CD4-positive, alpha-beta T cell (primary cell): Measurements from ENCODE around the gene SEC22C. TPM values are rescaled to one million over a fixed set of nuclear protein-coding genes. Genes with fewer than 3 reads are reported as not detected.

Experiments
- ATAC-seq: fragments of 200-7000 bp; cut with Tn5 transposase; one replicate; pipeline ENCODE4 v1.10.0; 2022; ENCODE audit warnings: mild to moderate bottlenecking; ENCODE audit not compliant: poor library complexity
- CTCF ChIA-PET: fragments of 350-600 bp; sonication (Branson Sonifier 250); formaldehyde crosslinking; loops from one replicate; lab custom pipeline; 2021; ENCODE audit warnings: antibody characterized with exemption, inconsistent platforms; lab: Charles Lee
- POLR2A ChIA-PET: fragments of 350-600 bp; sonication (Branson Sonifier 250); formaldehyde crosslinking; loops from one replicate; lab custom pipeline; 2021; ENCODE audit warnings: antibody characterized with exemption, inconsistent platforms; lab: Charles Lee
- DNase-seq, 14 experiments: peaks; one replicate each; pipeline ENCODE4 v3.0.0-alpha.2; 2013 to 2020; ENCODE audit warnings: mixed read lengths in 2 of 14
- H3K27ac ChIP-seq, 2 donors: one replicate each; pipeline versions ENCODE4 v1.5.1 to v1.7.0; 2013; ENCODE audit warnings: low read length in 2 of 2, low read depth in 1 of 2, mild to moderate bottlenecking in 1 of 2
- H3K27me3 ChIP-seq, 2 experiments: 1 replicate in 1 of 2; 2 replicates in 1 of 2; pipeline versions ENCODE4 v1.6.1 to v1.7.0; 2013; ENCODE audit warnings: low read length in 2 of 2, control low read depth in 1 of 2, mild to moderate bottlenecking in 1 of 2, moderate library complexity in 1 of 2; ENCODE audit not compliant: insufficient read depth in 2 of 2, control insufficient read depth in 1 of 2
- H3K36me3 ChIP-seq: one replicate; pipeline ENCODE4 v1.6.1; 2013; ENCODE audit warnings: low read length, control low read depth; ENCODE audit not compliant: insufficient read depth
- H3K4me1 ChIP-seq: one replicate; pipeline ENCODE4 v1.6.1; 2013; ENCODE audit warnings: low read length, control low read depth; ENCODE audit not compliant: insufficient read depth
- H3K4me3 ChIP-seq: one replicate; pipeline ENCODE4 v1.5.1; 2013; ENCODE audit warnings: mild to moderate bottlenecking, low read length, moderate library complexity
- H3K9me3 ChIP-seq, 2 experiments: 1 replicate in 1 of 2; 2 replicates in 1 of 2; pipeline versions ENCODE4 v1.6.1 to v1.7.0; 2013; ENCODE audit warnings: low read length in 2 of 2, mild to moderate bottlenecking in 2 of 2, control low read depth in 1 of 2, moderate library complexity in 1 of 2; ENCODE audit not compliant: control insufficient read depth in 1 of 2, insufficient read depth in 1 of 2
- H3K27ac Mint-ChIP-seq: one replicate; pipeline ENCODE4 v1.8.0; 2020; ENCODE audit warnings: mixed read lengths
- H3K27me3 Mint-ChIP-seq: one replicate; pipeline ENCODE4 v1.8.0; 2021; ENCODE audit warnings: mixed read lengths
- H3K36me3 Mint-ChIP-seq: one replicate; pipeline ENCODE4 v1.8.0; 2021; ENCODE audit warnings: low read depth, mixed read lengths
- H3K4me1 Mint-ChIP-seq: one replicate; pipeline ENCODE4 v1.8.0; 2021; ENCODE audit warnings: low read depth, mixed read lengths
- H3K4me3 Mint-ChIP-seq: one replicate; pipeline ENCODE4 v1.8.0; 2020; ENCODE audit warnings: mild to moderate bottlenecking, mixed read lengths
- H3K9me3 Mint-ChIP-seq: one replicate; pipeline ENCODE4 v1.8.0; 2020; ENCODE audit warnings: mixed read lengths
- CTCF ChIP-seq: fragments of 200-600 bp; IDR thresholded peaks from one replicate; pipeline ENCODE4 v1.8.0; 2022; ENCODE audit warnings: antibody characterized with exemption, mild to moderate bottlenecking
- intact Hi-C, 2 experiments: fragments of 100-400 bp; cut with DNase I in 1 of 2; cut with micrococcal nuclease in 1 of 2; formaldehyde crosslinking; loops; one replicate each; pipeline versions ENCODE4 v1.15.1 to v1.9.0; 2023 to 2025; cut with DNase I, micrococcal nuclease
- total RNA-seq, 174 experiments: library from RNA in 2 of 174; stranded (reverse) in 2 of 174; gene quantifications; one replicate each; pipeline ENCODE4 v1.2.3 and lab custom pipeline; 2021 to 2026

The SEC22C gene
- total RNA-seq, 2 experiments from 2014 or later, result 73.6 to 75.4 TPM

GRCh38 chr3:42504334-42505127 lies 77.2 kb downstream of the SEC22C start:
- CTCF ChIA-PET, result no interaction called here
- DNase-seq (peak in 2 of 14 experiments; percentile 11 to 27), ATAC-seq (no peak)
- peak overlapping the region in 1 of 2 donors; percentile 21 for H3K27ac ChIP-seq
- H3K9me3 ChIP-seq, result no peaks in the 10 kb centered on the region
- peaks cover 5% of the 10 kb centered on the region for H3K36me3 Mint-ChIP-seq
- H3K27me3 Mint-ChIP-seq, result peaks cover 14% of the 10 kb centered on the region
- H3K27ac Mint-ChIP-seq, result peak overlapping the region; percentile 87
- peaks cover under 1 to 6% of the 10 kb centered on the region in 2 experiments for H3K27me3 ChIP-seq
- no peak for TF ChIP-seq CTCF
- H3K4me3 ChIP-seq, result no peak overlapping the region
- intact Hi-C loops, result loop anchor here in 1 of 2 experiments (5.0 to 10.0 kb wide), 3 partner anchors 248 to 1120 kb away; partner anchors contain the start of gene ANO10
- peak overlapping the region; percentile 89 for H3K4me3 Mint-ChIP-seq
- POLR2A ChIA-PET, result interaction anchor here (1.0 kb wide), 1 partner anchor 30 kb away, joined by 3 read pairs; no protein-coding TSS in a partner anchor
- H3K4me1 Mint-ChIP-seq, result peaks cover 72% of the 10 kb centered on the region
- H3K9me3 Mint-ChIP-seq, result no peaks in the 10 kb centered on the region
- no peaks in the 10 kb centered on the region for H3K36me3 ChIP-seq
- H3K4me1 ChIP-seq, result peaks cover 73% of the 10 kb centered on the region

DNA sequence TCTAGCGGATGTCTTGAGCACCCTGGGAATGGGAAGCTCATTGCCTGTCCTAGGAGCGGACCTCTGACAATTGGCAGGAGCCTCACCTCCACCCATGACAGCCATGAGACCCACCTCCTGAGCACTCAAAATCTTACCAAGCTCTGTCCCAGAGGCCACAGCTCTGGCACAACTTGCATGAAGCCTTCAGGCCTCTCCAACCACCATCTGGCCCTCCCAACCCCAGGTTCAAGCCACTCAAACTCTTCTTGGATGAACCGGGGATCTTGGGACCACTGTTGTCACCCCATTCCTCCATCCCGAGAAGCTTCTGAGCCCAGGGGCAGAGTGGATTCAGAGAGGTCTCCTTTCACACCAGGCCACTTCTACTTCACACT lies 77.8 kb downstream of the SEC22C start:
- H3K9me3 ChIP-seq, result no peaks in the 10 kb centered on the region
- ATAC-seq, result no peak
- no peak for TF ChIP-seq CTCF
- Mint-ChIP-seq H3K4me3 (peak overlapping the region; percentile 89), H3K9me3 (no peaks in the 10 kb centered on the region), H3K27ac (peak overlapping the region; percentile 87), H3K27me3 (peaks cover 14% of the 10 kb centered on the region), H3K4me1 (peaks cover 68% of the 10 kb centered on the region), H3K36me3 (peaks cover 5% of the 10 kb centered on the region)
- H3K27ac ChIP-seq, result no peak overlapping the region
- H3K27me3 ChIP-seq, result peaks cover 7 to 10% of the 10 kb centered on the region in 2 experiments
- no peak overlapping the region for H3K4me3 ChIP-seq
- ChIA-PET POLR2A (interaction anchor here (1.0 kb wide), 1 partner anchor 31 kb away, joined by 3 read pairs; no protein-coding TSS in a partner anchor), CTCF (no interaction called here)
- peak in 2 of 14 experiments; percentile 10 to 29 for DNase-seq
- intact Hi-C loops, result loop anchor here (2.0 to 10.0 kb wide), 4 partner anchors 53 to 1121 kb away; partner anchors contain the start of gene ANO10 (in 1 of the 2)
- H3K36me3 ChIP-seq, result no peaks in the 10 kb centered on the region
- H3K4me1 ChIP-seq, result peaks cover 67% of the 10 kb centered on the region

GRCh38 chr3:42503251-42503924 lies 78.4 kb downstream of the SEC22C start:
- peak in 4 of 14 experiments; percentile 24 to 34 (median 30) for DNase-seq
- H3K4me1 ChIP-seq, result peaks cover 62% of the 10 kb centered on the region
- Mint-ChIP-seq H3K27me3 (peaks cover 19% of the 10 kb centered on the region), H3K4me1 (peaks cover 62% of the 10 kb centered on the region), H3K4me3 (peak overlapping the region; percentile 89), H3K9me3 (no peaks in the 10 kb centered on the region), H3K27ac (peak overlapping the region; percentile 87), H3K36me3 (peaks cover 5% of the 10 kb centered on the region)
- intact Hi-C loops, result loop anchor here (2.0 to 10.0 kb wide), 4 partner anchors 53 to 1121 kb away; partner anchors contain the start of gene ANO10 (in 1 of the 2)
- peak overlapping the region; percentile 23 to 29 for H3K27ac ChIP-seq
- POLR2A ChIA-PET, result interaction anchor here (1.0 to 2.6 kb wide), 4 partner anchors 29 to 44 kb away, joined by 3 to 30 read pairs (median 14); no protein-coding TSS in a partner anchor
- no peaks in the 10 kb centered on the region for H3K9me3 ChIP-seq
- no peaks in the 10 kb centered on the region for H3K36me3 ChIP-seq
- peaks cover 10 to 14% of the 10 kb centered on the region in 2 experiments for H3K27me3 ChIP-seq
- ATAC-seq, result no peak
- H3K4me3 ChIP-seq, result peak overlapping the region; percentile 76
- no peak for TF ChIP-seq CTCF
- CTCF ChIA-PET, result no interaction called here
